ENCODE measurements around the gene MRPL52.

GRCh38 chr14:22882064-22882463 is 52.4 kb downstream of the MRPL52 start:
- TF ChIP-seq, protein P1, sequence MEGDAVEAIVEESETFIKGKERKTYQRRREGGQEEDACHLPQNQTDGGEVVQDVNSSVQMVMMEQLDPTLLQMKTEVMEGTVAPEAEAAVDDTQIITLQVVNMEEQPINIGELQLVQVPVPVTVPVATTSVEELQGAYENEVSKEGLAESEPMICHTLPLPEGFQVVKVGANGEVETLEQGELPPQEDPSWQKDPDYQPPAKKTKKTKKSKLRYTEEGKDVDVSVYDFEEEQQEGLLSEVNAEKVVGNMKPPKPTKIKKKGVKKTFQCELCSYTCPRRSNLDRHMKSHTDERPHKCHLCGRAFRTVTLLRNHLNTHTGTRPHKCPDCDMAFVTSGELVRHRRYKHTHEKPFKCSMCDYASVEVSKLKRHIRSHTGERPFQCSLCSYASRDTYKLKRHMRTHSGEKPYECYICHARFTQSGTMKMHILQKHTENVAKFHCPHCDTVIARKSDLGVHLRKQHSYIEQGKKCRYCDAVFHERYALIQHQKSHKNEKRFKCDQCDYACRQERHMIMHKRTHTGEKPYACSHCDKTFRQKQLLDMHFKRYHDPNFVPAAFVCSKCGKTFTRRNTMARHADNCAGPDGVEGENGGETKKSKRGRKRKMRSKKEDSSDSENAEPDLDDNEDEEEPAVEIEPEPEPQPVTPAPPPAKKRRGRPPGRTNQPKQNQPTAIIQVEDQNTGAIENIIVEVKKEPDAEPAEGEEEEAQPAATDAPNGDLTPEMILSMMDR (IDR thresholded peaks at IDR 0.05) = no peak
- no peak for TF ChIP-seq POLR2A (IDR thresholded peaks at IDR 0.05)

Data from lower leg skin (tissue), 3 donors.